K562 (cell line): ENCODE results near the gene MAGI2.

ENCODE experiments used
- EZH2 ChIP-seq: IDR thresholded peaks from 2 replicates; pipeline ENCODE4 v1.6.1; 2012; ENCODE audit warnings: low read depth, mild to moderate bottlenecking, inconsistent platforms, low read length, borderline replicate concordance
- GTF2F1 ChIP-seq: IDR thresholded peaks from 2 replicates; pipeline ENCODE4 v1.6.1; 2011; ENCODE audit warnings: low read depth, low read length, improper control_type of control experiment
- MYC ChIP-seq, 2 experiments: fragments of 250-450 bp in 1 of 2; sonication (Bioruptor Pico) in 1 of 2; IDR thresholded peaks; 2 replicates each; pipeline versions ENCODE4 v1.5.1 to v1.6.1; 2012 to 2021; ENCODE audit warnings: low read depth in 2 of 2, borderline replicate concordance in 1 of 2, improper control_type of control experiment in 1 of 2, low read length in 1 of 2, mild to moderate bottlenecking in 1 of 2, moderate library complexity in 1 of 2
- NFYB ChIP-seq: IDR thresholded peaks from 2 replicates; pipeline ENCODE4 v1.6.1; 2011; ENCODE audit warnings: mild to moderate bottlenecking, moderate library complexity; ENCODE audit not compliant: insufficient read length; ENCODE audit errors: extremely low read depth
- NR2C1 ChIP-seq, 2 experiments: fragments of 450-650 bp; IDR thresholded peaks; 2 replicates each; pipeline ENCODE4 v1.6.1; 2017; ENCODE audit warnings: mild to moderate bottlenecking in 2 of 2, antibody characterized with exemption in 1 of 2, inconsistent platforms in 1 of 2, missing compliant biosample characterization in 1 of 2, missing genetic modification characterization in 1 of 2
- POLR2AphosphoS5 ChIP-seq: IDR thresholded peaks from 2 replicates; pipeline ENCODE4 v1.6.1; 2011; ENCODE audit warnings: mild to moderate bottlenecking, low read depth, low read length, moderate library complexity; ENCODE audit not compliant: control insufficient read depth, insufficient read depth
- RBFOX2 ChIP-seq: fragments of 200-400 bp; formaldehyde crosslinking; IDR thresholded peaks from 2 replicates; pipeline ENCODE4 v1.6.1; 2017; ENCODE audit warnings: low read depth, mild to moderate bottlenecking, low read length, moderate library complexity
- TRIM28 ChIP-seq: fragments of 450-650 bp; IDR thresholded peaks from 2 replicates; pipeline ENCODE4 v1.6.1; 2017
- ZKSCAN1 ChIP-seq: fragments of 150-350 bp; IDR thresholded peaks from 2 replicates; pipeline ENCODE4 v1.6.1; 2016; ENCODE audit warnings: low read depth, low read length
- TF ChIP-seq, protein P1 (sequence below), 2 experiments: fragments of 450-650 bp; formaldehyde crosslinking in 1 of 2; IDR thresholded peaks; 2 replicates each; pipeline versions ENCODE4 v1.4.0 to v1.6.1; 2014 to 2020; ENCODE audit warnings: mild to moderate bottlenecking in 2 of 2, borderline replicate concordance in 1 of 2, low read depth in 1 of 2
- TF ChIP-seq, protein P2 (sequence below): sonication (generic); formaldehyde crosslinking; IDR thresholded peaks from 2 replicates; pipeline ENCODE4 v1.8.1; 2023; ENCODE audit warnings: missing genetic modification reagents, mild to moderate bottlenecking, borderline replicate concordance

DNA sequence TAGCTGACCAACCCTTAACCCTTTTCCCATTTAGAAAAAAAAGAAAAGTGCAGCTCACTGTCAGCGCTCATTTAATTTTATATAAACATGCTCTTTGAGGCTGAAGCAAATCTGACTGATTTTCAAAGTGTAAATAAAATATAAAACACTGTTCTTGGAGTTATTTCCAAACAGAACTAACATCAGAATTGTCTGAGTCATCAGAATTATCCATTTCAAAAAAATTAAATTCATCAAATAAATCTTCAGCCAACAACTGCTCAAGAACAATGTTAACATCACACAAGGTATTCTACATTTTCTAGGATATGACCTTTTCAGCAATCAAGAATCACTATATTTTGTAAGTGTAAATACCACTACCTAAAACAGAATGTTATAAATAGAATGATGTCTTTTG, 93.6 kb downstream of the MAGI2 start:
- TF ChIP-seq RBFOX2 (no peak), ZKSCAN1 (no peak), MYC (IDR thresholded peaks at IDR 0.05; ENCODE audit: low read depth, low read length) (no peak), MYC (CRISPR knock-in tag; IDR thresholded peaks at IDR 0.05; ENCODE audit: borderline replicate concordance, low read depth) (no peak), POLR2AphosphoS5 (no peak), NR2C1 (IDR thresholded peaks at IDR 0.05) (no peak), NR2C1 (tag; IDR thresholded peaks at IDR 0.05) (no peak), TRIM28 (no peak), NFYB (no peak), EZH2 (no peak), GTF2F1 (no peak)
- TF ChIP-seq, protein P1, sequence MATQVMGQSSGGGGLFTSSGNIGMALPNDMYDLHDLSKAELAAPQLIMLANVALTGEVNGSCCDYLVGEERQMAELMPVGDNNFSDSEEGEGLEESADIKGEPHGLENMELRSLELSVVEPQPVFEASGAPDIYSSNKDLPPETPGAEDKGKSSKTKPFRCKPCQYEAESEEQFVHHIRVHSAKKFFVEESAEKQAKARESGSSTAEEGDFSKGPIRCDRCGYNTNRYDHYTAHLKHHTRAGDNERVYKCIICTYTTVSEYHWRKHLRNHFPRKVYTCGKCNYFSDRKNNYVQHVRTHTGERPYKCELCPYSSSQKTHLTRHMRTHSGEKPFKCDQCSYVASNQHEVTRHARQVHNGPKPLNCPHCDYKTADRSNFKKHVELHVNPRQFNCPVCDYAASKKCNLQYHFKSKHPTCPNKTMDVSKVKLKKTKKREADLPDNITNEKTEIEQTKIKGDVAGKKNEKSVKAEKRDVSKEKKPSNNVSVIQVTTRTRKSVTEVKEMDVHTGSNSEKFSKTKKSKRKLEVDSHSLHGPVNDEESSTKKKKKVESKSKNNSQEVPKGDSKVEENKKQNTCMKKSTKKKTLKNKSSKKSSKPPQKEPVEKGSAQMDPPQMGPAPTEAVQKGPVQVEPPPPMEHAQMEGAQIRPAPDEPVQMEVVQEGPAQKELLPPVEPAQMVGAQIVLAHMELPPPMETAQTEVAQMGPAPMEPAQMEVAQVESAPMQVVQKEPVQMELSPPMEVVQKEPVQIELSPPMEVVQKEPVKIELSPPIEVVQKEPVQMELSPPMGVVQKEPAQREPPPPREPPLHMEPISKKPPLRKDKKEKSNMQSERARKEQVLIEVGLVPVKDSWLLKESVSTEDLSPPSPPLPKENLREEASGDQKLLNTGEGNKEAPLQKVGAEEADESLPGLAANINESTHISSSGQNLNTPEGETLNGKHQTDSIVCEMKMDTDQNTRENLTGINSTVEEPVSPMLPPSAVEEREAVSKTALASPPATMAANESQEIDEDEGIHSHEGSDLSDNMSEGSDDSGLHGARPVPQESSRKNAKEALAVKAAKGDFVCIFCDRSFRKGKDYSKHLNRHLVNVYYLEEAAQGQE (IDR thresholded peaks at IDR 0.05; ENCODE audit: borderline replicate concordance), result no peak
- TF ChIP-seq, protein P1 (CRISPR knock-in tag; IDR thresholded peaks at IDR 0.05; ENCODE audit: low read depth), result no peak
- TF ChIP-seq, protein P2, sequence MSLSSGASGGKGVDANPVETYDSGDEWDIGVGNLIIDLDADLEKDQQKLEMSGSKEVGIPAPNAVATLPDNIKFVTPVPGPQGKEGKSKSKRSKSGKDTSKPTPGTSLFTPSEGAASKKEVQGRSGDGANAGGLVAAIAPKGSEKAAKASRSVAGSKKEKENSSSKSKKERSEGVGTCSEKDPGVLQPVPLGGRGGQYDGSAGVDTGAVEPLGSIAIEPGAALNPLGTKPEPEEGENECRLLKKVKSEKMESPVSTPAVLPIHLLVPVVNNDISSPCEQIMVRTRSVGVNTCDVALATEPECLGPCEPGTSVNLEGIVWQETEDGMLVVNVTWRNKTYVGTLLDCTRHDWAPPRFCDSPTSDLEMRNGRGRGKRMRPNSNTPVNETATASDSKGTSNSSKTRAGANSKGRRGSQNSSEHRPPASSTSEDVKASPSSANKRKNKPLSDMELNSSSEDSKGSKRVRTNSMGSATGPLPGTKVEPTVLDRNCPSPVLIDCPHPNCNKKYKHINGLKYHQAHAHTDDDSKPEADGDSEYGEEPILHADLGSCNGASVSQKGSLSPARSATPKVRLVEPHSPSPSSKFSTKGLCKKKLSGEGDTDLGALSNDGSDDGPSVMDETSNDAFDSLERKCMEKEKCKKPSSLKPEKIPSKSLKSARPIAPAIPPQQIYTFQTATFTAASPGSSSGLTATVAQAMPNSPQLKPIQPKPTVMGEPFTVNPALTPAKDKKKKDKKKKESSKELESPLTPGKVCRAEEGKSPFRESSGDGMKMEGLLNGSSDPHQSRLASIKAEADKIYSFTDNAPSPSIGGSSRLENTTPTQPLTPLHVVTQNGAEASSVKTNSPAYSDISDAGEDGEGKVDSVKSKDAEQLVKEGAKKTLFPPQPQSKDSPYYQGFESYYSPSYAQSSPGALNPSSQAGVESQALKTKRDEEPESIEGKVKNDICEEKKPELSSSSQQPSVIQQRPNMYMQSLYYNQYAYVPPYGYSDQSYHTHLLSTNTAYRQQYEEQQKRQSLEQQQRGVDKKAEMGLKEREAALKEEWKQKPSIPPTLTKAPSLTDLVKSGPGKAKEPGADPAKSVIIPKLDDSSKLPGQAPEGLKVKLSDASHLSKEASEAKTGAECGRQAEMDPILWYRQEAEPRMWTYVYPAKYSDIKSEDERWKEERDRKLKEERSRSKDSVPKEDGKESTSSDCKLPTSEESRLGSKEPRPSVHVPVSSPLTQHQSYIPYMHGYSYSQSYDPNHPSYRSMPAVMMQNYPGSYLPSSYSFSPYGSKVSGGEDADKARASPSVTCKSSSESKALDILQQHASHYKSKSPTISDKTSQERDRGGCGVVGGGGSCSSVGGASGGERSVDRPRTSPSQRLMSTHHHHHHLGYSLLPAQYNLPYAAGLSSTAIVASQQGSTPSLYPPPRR (CRISPR knock-in tag), result no peak
